ENCODE results near the gene NXPH3. TPM values are rescaled to one million over a fixed set of nuclear protein-coding genes. Genes with fewer than 3 reads are reported as not detected.
A peak's percentile ranks its signal among the peaks of the same experiment; 100 is the strongest.

NXPH3 gene
- total and polyA plus RNA-seq, 9 of the 15 experiments (the other 6 are each of a cell fraction or from before 2014, with no cell fraction given) = 0.04 to 0.27 (median 0.07) TPM; not detected in 2

DNA sequence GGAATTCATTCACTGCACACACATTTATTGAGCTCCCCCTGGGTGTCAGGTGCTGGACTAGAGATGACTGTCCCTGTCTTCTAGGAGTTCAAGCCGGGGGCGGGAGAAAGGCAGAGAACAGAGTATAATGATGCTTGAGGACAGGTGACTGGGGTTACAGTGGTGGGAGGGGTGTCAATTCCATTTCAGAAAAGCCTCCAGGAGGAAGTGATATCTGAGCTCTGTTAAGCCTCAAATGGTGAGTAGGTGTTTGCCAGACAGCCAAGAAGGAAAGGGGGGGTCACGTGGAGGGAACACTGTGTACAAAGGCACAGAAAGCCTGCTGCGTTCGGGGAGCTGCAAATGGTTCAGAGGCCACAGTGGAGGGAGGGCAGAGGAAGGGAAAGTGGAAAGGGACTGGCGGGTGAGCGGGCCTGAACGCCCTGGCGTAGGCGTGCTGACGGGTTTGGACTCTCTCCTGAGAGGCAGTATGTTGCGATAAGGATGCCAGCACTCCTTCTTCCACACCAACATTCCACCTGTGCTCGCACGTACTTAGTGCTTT, 9.7 kb upstream of the NXPH3 start:
- BruUV-seq (replicated peaks) = no TSS peak
- no peaks in the 10 kb centered on the region for H3K9me1 ChIP-seq (ENCODE audit: control insufficient read depth, insufficient read depth, low read length)
- POLR2A ChIA-PET = interaction anchor here (0.6 to 1.8 kb wide), 5 partner anchors 85 to 161 kb away, joined by 3 to 5 read pairs (median 4); partner anchors contain the start of gene SLC35B1
- no peaks in the 10 kb centered on the region for H3K36me3 ChIP-seq (ENCODE audit: control insufficient read depth, insufficient read depth, low read length)
- H2AFZ ChIP-seq (ENCODE audit: low read depth, low read length) = 0 out of 2 replicates have a peak overlapping the region, but pooled peaks have one; percentile 48
- H3K27me3 ChIP-seq (ENCODE audit: control insufficient read depth in 2 of 2, insufficient read depth in 2 of 2, low read length in 2 of 2) = peaks cover 7 to 37% of the 10 kb centered on the region in 2 experiments; a peak in 3 of 5 replicates
- no peaks in the 10 kb centered on the region for H3K9me3 ChIP-seq (replicated peaks; ENCODE audit: control insufficient read depth, insufficient read depth, low read depth, low read length)
- peaks cover 7% of the 10 kb centered on the region; the same call in 1 of the 2 replicates for H4K20me1 ChIP-seq (replicated peaks; ENCODE audit: control insufficient read depth, insufficient read depth, low read length)
- intact Hi-C loops (cut with micrococcal nuclease) (no loop called here), in situ Hi-C loops (cut with MboI) (loop anchor here (10.0 kb wide), 1 partner anchor 509 kb away; no protein-coding TSS in a partner anchor)
- H3K4me3 ChIP-seq = no peak overlapping the region
- H3K27ac ChIP-seq (ENCODE audit: extremely low read depth, low read depth, low read length) = no peak overlapping the region
- CTCF ChIA-PET (ENCODE audit: low intra/inter-chr PET ratio) = interaction anchor here (1.2 to 7.7 kb wide), 2 partner anchors 130 to 157 kb away, joined by 3 to 167 read pairs; no protein-coding TSS in a partner anchor
- H3K4me2 ChIP-seq (ENCODE audit: insufficient read depth, low read length) = peak overlapping the region; percentile 45; the same call in 1 of the 2 replicates
- H3K9ac ChIP-seq (ENCODE audit: insufficient read depth in 1 of 2, low read depth in 2 of 2, low read length in 2 of 2) = peak overlapping the region in 1 of 2 experiments; percentile 2; a peak in 1 of 4 replicates
- H3K4me1 ChIP-seq (replicated peaks in 1 of 2; ENCODE audit: control insufficient read depth in 2 of 2, insufficient read depth in 2 of 2, low read length in 2 of 2) = peaks cover 0 to 24% of the 10 kb centered on the region in 2 experiments; a peak in 4 of 5 replicates
- 2% methylated on average over 14 of the region's 14 CpGs for WGBS (ENCODE audit: insufficient coverage, low coverage, missing lambda C conversion rate)
- FAIRE-seq = peak; percentile 55
- ATAC-seq = no peak
- peak in 1 of 4 experiments; percentile 38 for DNase-seq (ENCODE audit: extremely low read depth in 1 of 4, low spot score in 3 of 4)
- H3K79me2 ChIP-seq (ENCODE audit: control insufficient read depth, insufficient read depth, low read length) = no peaks in the 10 kb centered on the region
- TF ChIP-seq ZNF740 (CRISPR knock-in tag; IDR thresholded peaks at IDR 0.05) (0 out of 2 replicates have a peak, but pooled peaks have one; percentile 41), ZNF740 (tag; IDR thresholded peaks at IDR 0.05) (no peak), RAD51 (IDR thresholded peaks at IDR 0.05; ENCODE audit: borderline replicate concordance, low read depth) (peak; percentile 34; the same call in 1 of the 2 replicates), KAT2B (IDR thresholded peaks at IDR 0.05; ENCODE audit: low read depth, low read length) (no peak), CREM (IDR thresholded peaks at IDR 0.05; ENCODE audit: low read depth) (0 out of 2 replicates have a peak, but pooled peaks have one; percentile 3), DDX20 (tag; IDR thresholded peaks at IDR 0.05; ENCODE audit: low read depth) (no peak), CBFA2T2 (conservative IDR thresholded peaks at IDR 0.05) (0 out of 2 replicates have a peak, but pooled peaks have one; percentile 7), ZNF146 (CRISPR knock-in tag; IDR thresholded peaks at IDR 0.05; ENCODE audit: unreplicated experiment) (no peak), POLR2B (IDR thresholded peaks at IDR 0.05; ENCODE audit: low read depth, partially characterized antibody) (no peak), NRF1 (conservative IDR thresholded peaks at IDR 0.05 in 1 of 2, IDR thresholded peaks at IDR 0.05 in 1 of 2) (no peak), BHLHE40 (IDR thresholded peaks at IDR 0.05; ENCODE audit: low read length) (peak; percentile 19; the same call in 1 of the 2 replicates)
- TF ChIP-seq, protein P1, sequence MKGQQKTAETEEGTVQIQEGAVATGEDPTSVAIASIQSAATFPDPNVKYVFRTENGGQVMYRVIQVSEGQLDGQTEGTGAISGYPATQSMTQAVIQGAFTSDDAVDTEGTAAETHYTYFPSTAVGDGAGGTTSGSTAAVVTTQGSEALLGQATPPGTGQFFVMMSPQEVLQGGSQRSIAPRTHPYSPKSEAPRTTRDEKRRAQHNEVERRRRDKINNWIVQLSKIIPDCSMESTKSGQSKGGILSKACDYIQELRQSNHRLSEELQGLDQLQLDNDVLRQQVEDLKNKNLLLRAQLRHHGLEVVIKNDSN (CRISPR knock-in tag; IDR thresholded peaks at IDR 0.05) = peak; percentile 78
- TF ChIP-seq, protein P2, sequence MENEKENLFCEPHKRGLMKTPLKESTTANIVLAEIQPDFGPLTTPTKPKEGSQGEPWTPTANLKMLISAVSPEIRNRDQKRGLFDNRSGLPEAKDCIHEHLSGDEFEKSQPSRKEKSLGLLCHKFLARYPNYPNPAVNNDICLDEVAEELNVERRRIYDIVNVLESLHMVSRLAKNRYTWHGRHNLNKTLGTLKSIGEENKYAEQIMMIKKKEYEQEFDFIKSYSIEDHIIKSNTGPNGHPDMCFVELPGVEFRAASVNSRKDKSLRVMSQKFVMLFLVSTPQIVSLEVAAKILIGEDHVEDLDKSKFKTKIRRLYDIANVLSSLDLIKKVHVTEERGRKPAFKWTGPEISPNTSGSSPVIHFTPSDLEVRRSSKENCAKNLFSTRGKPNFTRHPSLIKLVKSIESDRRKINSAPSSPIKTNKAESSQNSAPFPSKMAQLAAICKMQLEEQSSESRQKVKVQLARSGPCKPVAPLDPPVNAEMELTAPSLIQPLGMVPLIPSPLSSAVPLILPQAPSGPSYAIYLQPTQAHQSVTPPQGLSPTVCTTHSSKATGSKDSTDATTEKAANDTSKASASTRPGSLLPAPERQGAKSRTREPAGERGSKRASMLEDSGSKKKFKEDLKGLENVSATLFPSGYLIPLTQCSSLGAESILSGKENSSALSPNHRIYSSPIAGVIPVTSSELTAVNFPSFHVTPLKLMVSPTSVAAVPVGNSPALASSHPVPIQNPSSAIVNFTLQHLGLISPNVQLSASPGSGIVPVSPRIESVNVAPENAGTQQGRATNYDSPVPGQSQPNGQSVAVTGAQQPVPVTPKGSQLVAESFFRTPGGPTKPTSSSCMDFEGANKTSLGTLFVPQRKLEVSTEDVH (IDR thresholded peaks at IDR 0.05; ENCODE audit: low read depth, partially characterized antibody) = no peak
- TF ChIP-seq, protein P3, sequence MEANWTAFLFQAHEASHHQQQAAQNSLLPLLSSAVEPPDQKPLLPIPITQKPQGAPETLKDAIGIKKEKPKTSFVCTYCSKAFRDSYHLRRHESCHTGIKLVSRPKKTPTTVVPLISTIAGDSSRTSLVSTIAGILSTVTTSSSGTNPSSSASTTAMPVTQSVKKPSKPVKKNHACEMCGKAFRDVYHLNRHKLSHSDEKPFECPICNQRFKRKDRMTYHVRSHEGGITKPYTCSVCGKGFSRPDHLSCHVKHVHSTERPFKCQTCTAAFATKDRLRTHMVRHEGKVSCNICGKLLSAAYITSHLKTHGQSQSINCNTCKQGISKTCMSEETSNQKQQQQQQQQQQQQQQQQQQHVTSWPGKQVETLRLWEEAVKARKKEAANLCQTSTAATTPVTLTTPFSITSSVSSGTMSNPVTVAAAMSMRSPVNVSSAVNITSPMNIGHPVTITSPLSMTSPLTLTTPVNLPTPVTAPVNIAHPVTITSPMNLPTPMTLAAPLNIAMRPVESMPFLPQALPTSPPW (CRISPR knock-in tag; IDR thresholded peaks at IDR 0.05) = peak; percentile 31; the same call in 1 of the 2 replicates

Measured in K562 (cell line).